ENCODE measurements around the gene CD74. TPM values are rescaled to one million over a fixed set of nuclear protein-coding genes. Genes with fewer than 3 reads are reported as not detected.

Gene CD74
- total and polyA plus RNA-seq, 2 of the 8 experiments (the other 6 are each of a cell fraction or from before 2014, with no cell fraction given), result 45.9 to 61.0 TPM

DNA sequence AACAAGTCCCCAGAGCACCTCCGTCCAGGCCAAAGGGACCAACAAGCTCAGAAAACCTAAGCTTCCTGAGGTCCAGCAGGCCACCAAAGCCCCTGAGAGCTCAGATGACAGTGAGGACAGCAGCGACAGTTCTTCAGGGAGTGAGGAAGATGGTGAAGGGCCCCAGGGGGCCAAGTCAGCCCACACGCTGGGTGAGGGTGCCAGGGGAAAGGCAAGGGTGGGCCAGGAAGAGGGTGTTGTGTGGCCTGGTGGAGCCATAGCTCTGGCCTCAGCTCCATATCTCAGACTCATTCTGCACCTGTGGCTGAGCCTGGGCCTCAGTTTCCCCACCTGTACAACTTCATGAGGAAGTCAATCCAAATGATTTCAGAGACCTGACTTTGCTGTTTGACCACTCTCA, 20.7 kb downstream of the CD74 start:
- no peak for DNase-seq (ENCODE audit: low read depth in 1 of 2, low spot score in 2 of 2)
- Histone ChIP-seq H3K4me2 (ENCODE audit: insufficient read depth in 1 of 2, low read depth in 2 of 2, low read length in 2 of 2) (no peak overlapping the region), H3K4ac (replicated peaks; ENCODE audit: insufficient read length, low read depth, low read length) (no peak overlapping the region), H2BK20ac (ENCODE audit: low read length) (no peak overlapping the region), H2AK5ac (ENCODE audit: low read depth, low read length) (no peak overlapping the region), H3K79me1 (ENCODE audit: low read depth, low read length) (no peaks in the 10 kb centered on the region), H4K91ac (replicated peaks; ENCODE audit: insufficient read length, low read length) (no peak overlapping the region), H2BK12ac (ENCODE audit: low read depth, low read length) (no peak overlapping the region), H2BK120ac (replicated peaks; ENCODE audit: low read depth, low read length) (no peak overlapping the region), H3K27ac (ENCODE audit: low read depth, low read length) (no peak overlapping the region), H3K36me3 (ENCODE audit: control insufficient read depth in 2 of 4, insufficient read depth in 4 of 4, low read length in 3 of 4) (peaks cover 66 to 96% (median 92%) of the 10 kb centered on the region in 4 experiments), H3K14ac (ENCODE audit: insufficient read length) (no peak overlapping the region), H3K9me3 (ENCODE audit: insufficient read depth in 2 of 2, low read depth in 1 of 2, low read length in 1 of 2) (no peaks in the 10 kb centered on the region), H3K4me1 (replicated peaks in 1 of 4; ENCODE audit: control insufficient read depth in 3 of 4, insufficient read depth in 4 of 4, low read length in 3 of 4) (no peaks in the 10 kb centered on the region), H2BK15ac (ENCODE audit: low read length) (no peak overlapping the region), H3K4me3 (ENCODE audit: extremely low read depth in 1 of 4, insufficient read depth in 2 of 4, low read depth in 3 of 4, low read length in 4 of 4) (no peak overlapping the region), H3K23me2 (ENCODE audit: low read depth, low read length) (no peaks in the 10 kb centered on the region), H4K20me1 (replicated peaks in 1 of 2; ENCODE audit: control insufficient read depth in 1 of 2, insufficient read depth in 2 of 2, low read length in 2 of 2) (no peaks in the 10 kb centered on the region), H3K9ac (replicated peaks in 1 of 4; ENCODE audit: extremely low read depth in 1 of 4, low read depth in 3 of 4, low read length in 3 of 4) (no peak overlapping the region), H3K79me2 (ENCODE audit: control insufficient read depth in 1 of 2, insufficient read depth in 2 of 2, low read length in 2 of 2) (no peaks in the 10 kb centered on the region), H2AFZ (ENCODE audit: low read length) (no peak overlapping the region), H3K56ac (replicated peaks; ENCODE audit: insufficient read length, low read depth, low read length) (no peak overlapping the region), H2BK5ac (ENCODE audit: low read depth, low read length) (no peak overlapping the region), H3K23ac (ENCODE audit: insufficient read length) (no peak overlapping the region), H3K18ac (ENCODE audit: extremely low read depth, low read length) (no peak overlapping the region), H4K5ac (ENCODE audit: insufficient read length, low read depth, low read length) (no peak overlapping the region), H3K27me3 (replicated peaks in 1 of 4; ENCODE audit: control insufficient read depth in 3 of 4, extremely low read depth in 1 of 4, insufficient read depth in 3 of 4, low read length in 3 of 4) (no peaks in the 10 kb centered on the region), H4K8ac (ENCODE audit: extremely low read depth, insufficient read depth, low read length) (no peak overlapping the region)
- ChIA-PET CTCF (ENCODE audit: partially characterized antibody) (interaction anchor here (0.8 to 21.5 kb wide), 3 partner anchors 7 to 18 kb away, joined by 3 to 274 read pairs (median 274); no protein-coding TSS in a partner anchor), POLR2A (ENCODE audit: partially characterized antibody) (interaction anchor here (0.6 to 19.1 kb wide), 5 partner anchors 10 to 52 kb away, joined by 3 to 455 read pairs (median 5); partner anchors contain the start of gene TCOF1)
- WGBS, 2 experiments (ENCODE audit: extremely low coverage in 1 of 2, insufficient coverage in 1 of 2, insufficient read length in 1 of 2, insufficient replicate concordance in 2 of 2, low coverage in 1 of 2, low lambda C conversion rate in 2 of 2, missing lambda C conversion rate in 1 of 2), result 92% methylated on average over 3 of the region's 3 CpGs; no CpG with 5 or more reads in 1 of the 2 experiments
- no peak for FAIRE-seq
- TF ChIP-seq RBBP5 (IDR thresholded peaks at IDR 0.05; ENCODE audit: borderline replicate concordance, low read depth, low read length) (no peak), ASH2L (IDR thresholded peaks at IDR 0.05; ENCODE audit: low read length) (no peak), JUND (IDR thresholded peaks at IDR 0.05; ENCODE audit: low read length) (no peak), RNF2 (IDR thresholded peaks at IDR 0.05; ENCODE audit: borderline replicate concordance, low read depth, low read length, missing control alignments, poor library complexity, severe bottlenecking) (no peak), TEAD4 (IDR thresholded peaks at IDR 0.05; ENCODE audit: low read depth, low read length) (no peak), HDAC6 (IDR thresholded peaks at IDR 0.05; ENCODE audit: low read depth, low read length) (no peak), SIX5 (IDR thresholded peaks at IDR 0.05; ENCODE audit: low read depth, low read length) (no peak), RXRA (IDR thresholded peaks at IDR 0.05; ENCODE audit: insufficient read depth, low read depth, low read length) (no peak), KDM1A (IDR thresholded peaks at IDR 0.05; ENCODE audit: borderline replicate concordance, low read length) (no peak), SP4 (IDR thresholded peaks at IDR 0.05; ENCODE audit: low read length) (no peak), KDM5A (IDR thresholded peaks at IDR 0.05; ENCODE audit: low read length) (no peak), SP1 (IDR thresholded peaks at IDR 0.05; ENCODE audit: low read depth, low read length) (no peak), SRF (IDR thresholded peaks at IDR 0.05; ENCODE audit: low read depth, low read length) (no peak), CHD1 (IDR thresholded peaks at IDR 0.05; ENCODE audit: low read depth, low read length) (no peak)
